KMS-11 (cell line): ENCODE measurements around the gene MMP11.
A peak's percentile ranks its signal among the peaks of the same experiment; 100 is the strongest.

Experiments
- H2AFZ ChIP-seq: fragments of 200-600 bp; sonication (generic); 2 replicates; pipeline ENCODE4 v1.6.1; 2016; ENCODE audit warnings: antibody characterized with exemption, mixed run types, low read depth
- H3K27ac ChIP-seq: fragments of 200-600 bp; sonication (generic); 2 replicates; pipeline ENCODE4 v1.6.1; 2016; ENCODE audit warnings: mild to moderate bottlenecking, mixed run types
- H3K27me3 ChIP-seq: fragments of 200-600 bp; sonication (generic); 2 replicates; pipeline ENCODE4 v1.6.1; 2017; ENCODE audit warnings: mild to moderate bottlenecking, low read depth, mixed run types, moderate library complexity; ENCODE audit not compliant: insufficient read depth
- H3K36me3 ChIP-seq: fragments of 200-600 bp; sonication (generic); 2 replicates; pipeline ENCODE4 v1.6.1; 2017; ENCODE audit warnings: mild to moderate bottlenecking, mixed run types; ENCODE audit not compliant: insufficient read depth
- H3K4me1 ChIP-seq: fragments of 200-600 bp; sonication (generic); 2 replicates; pipeline ENCODE4 v1.6.1; 2016; ENCODE audit warnings: mild to moderate bottlenecking, low read depth, mixed run types; ENCODE audit not compliant: poor library complexity, severe bottlenecking
- H3K4me2 ChIP-seq: fragments of 200-600 bp; sonication (generic); 2 replicates; pipeline ENCODE4 v1.7.0; 2016; ENCODE audit warnings: mild to moderate bottlenecking, mixed run types
- H3K4me3 ChIP-seq: fragments of 200-600 bp; sonication (generic); IDR thresholded peaks from 2 replicates; pipeline ENCODE4 v1.6.1; 2017; ENCODE audit warnings: low read depth, low read length, mixed read lengths; ENCODE audit not compliant: insufficient read depth
- H3K79me2 ChIP-seq: fragments of 200-600 bp; sonication (generic); 2 replicates; pipeline ENCODE4 v1.6.1; 2016; ENCODE audit warnings: low read depth, mixed run types; ENCODE audit not compliant: insufficient read depth
- H3K9ac ChIP-seq: fragments of 200-600 bp; sonication (generic); 2 replicates; pipeline ENCODE4 v1.6.1; 2016; ENCODE audit warnings: mild to moderate bottlenecking, mixed run types
- H4K20me1 ChIP-seq: fragments of 200-600 bp; sonication (generic); 2 replicates; pipeline ENCODE4 v1.6.1; 2016; ENCODE audit warnings: mild to moderate bottlenecking, mixed run types; ENCODE audit not compliant: insufficient read depth
- CTCF ChIP-seq: fragments of 200-600 bp; sonication (generic); conservative IDR thresholded peaks from 2 replicates; pipeline ENCODE4 v1.6.1; 2017; ENCODE audit warnings: low read depth, mild to moderate bottlenecking, antibody characterized with exemption, low read length, moderate library complexity, mixed read lengths

Gene MMP11

GRCh38 chr22:23772315-23772648, 367 bp upstream of the MMP11 start:
- H3K4me1 ChIP-seq, result peaks cover 49% of the 10 kb centered on the region
- no peak overlapping the region for H3K4me3 ChIP-seq
- H3K27me3 ChIP-seq, result no peaks in the 10 kb centered on the region
- H4K20me1 ChIP-seq, result no peaks in the 10 kb centered on the region
- no peak overlapping the region for H3K9ac ChIP-seq
- H3K36me3 ChIP-seq, result no peaks in the 10 kb centered on the region
- H3K27ac ChIP-seq, result no peak overlapping the region
- H2AFZ ChIP-seq, result peak overlapping the region; percentile 73
- peaks cover 1% of the 10 kb centered on the region for H3K79me2 ChIP-seq
- TF ChIP-seq CTCF, result no peak
- peak overlapping the region; percentile 76 for H3K4me2 ChIP-seq

DNA sequence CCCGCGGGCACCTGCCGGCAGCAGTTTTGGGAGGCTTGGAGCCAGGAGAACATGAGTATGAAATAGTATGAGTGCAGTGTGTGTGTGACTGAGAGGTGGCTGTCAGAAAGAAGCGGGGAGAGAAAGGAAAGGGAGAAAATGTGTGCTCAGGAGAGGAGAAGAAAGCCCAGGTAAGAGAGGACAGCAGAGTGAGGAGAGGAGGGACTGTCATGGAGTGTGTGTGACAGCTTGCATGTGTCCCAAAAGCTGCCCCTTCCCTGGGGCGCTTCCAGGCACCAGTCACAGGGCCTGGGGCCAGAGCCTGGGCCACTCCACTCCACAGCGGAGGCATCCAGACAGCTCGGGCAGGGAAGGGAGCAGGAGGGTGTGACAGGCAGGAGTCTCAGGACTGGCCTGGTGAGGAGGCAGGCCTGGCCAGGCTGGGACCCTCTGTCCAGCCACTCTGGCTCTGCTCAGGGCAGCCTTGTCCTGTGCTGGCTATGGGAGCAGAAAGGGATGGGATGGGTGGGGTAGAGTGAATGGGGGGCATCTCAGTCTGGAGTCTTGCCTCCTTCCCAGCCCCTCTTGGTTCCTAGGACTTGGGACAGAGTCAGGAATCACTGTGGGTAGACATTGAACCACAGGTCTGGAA, 949 bp downstream of the MMP11 start:
- H3K4me1 ChIP-seq, result peaks cover 45% of the 10 kb centered on the region
- H3K9ac ChIP-seq, result no peak overlapping the region
- H4K20me1 ChIP-seq, result no peaks in the 10 kb centered on the region
- no peaks in the 10 kb centered on the region for H3K36me3 ChIP-seq
- H2AFZ ChIP-seq, result no peak overlapping the region
- peak overlapping the region; percentile 90 for H3K4me2 ChIP-seq
- no peaks in the 10 kb centered on the region for H3K27me3 ChIP-seq
- TF ChIP-seq CTCF, result no peak
- H3K79me2 ChIP-seq, result no peaks in the 10 kb centered on the region
- no peak overlapping the region for H3K4me3 ChIP-seq
- H3K27ac ChIP-seq, result no peak overlapping the region

- no peak overlapping the region for H3K4me2 ChIP-seq
- H3K79me2 ChIP-seq, result no peaks in the 10 kb centered on the region
- H3K9ac ChIP-seq, result no peak overlapping the region
- H2AFZ ChIP-seq, result no peak overlapping the region
- no peaks in the 10 kb centered on the region for H4K20me1 ChIP-seq
- no peaks in the 10 kb centered on the region for H3K36me3 ChIP-seq
- no peaks in the 10 kb centered on the region for H3K27me3 ChIP-seq
- no peak overlapping the region for H3K27ac ChIP-seq
- no peak for TF ChIP-seq CTCF
- peaks cover 39% of the 10 kb centered on the region for H3K4me1 ChIP-seq
- H3K4me3 ChIP-seq, result no peak overlapping the region
These were observed 1.7 kb downstream of the MMP11 start for GRCh38 chr22:23774114-23774921.

- Histone ChIP-seq H3K4me3 (no peak overlapping the region), H3K9ac (no peak overlapping the region)
These were observed 2.3 kb downstream of the MMP11 start for GRCh38 chr22:23774922-23775436.

More at GRCh38 chr22:23774922-23775436, 2.3 kb downstream of the MMP11 start:
- no peak for TF ChIP-seq CTCF
- no peaks in the 10 kb centered on the region for H3K27me3 ChIP-seq
- H3K4me2 ChIP-seq, result no peak overlapping the region
- H3K4me1 ChIP-seq, result peaks cover 33% of the 10 kb centered on the region
- no peaks in the 10 kb centered on the region for H3K36me3 ChIP-seq
- H2AFZ ChIP-seq, result no peak overlapping the region
- H3K27ac ChIP-seq, result no peak overlapping the region
- no peaks in the 10 kb centered on the region for H3K79me2 ChIP-seq
- H4K20me1 ChIP-seq, result no peaks in the 10 kb centered on the region
